Tibial nerve (tissue), 4 donors: ENCODE data around the gene RASGRP3. TPM values are rescaled to one million over a fixed set of nuclear protein-coding genes. Genes with fewer than 3 reads are reported as not detected.

ENCODE experiments used
- DNase-seq, 2 donors: peaks; one replicate each; pipeline ENCODE4 v3.0.0-alpha.2; 2019; ENCODE audit warnings: low spot score in 2 of 2
- H3K27ac ChIP-seq, 4 donors: fragments of 200-600 bp; sonication (generic) in 3 of 4; one replicate each; pipeline ENCODE4 v1.5.1; 2017 to 2019; ENCODE audit warnings: mild to moderate bottlenecking in 1 of 4
- H3K27me3 ChIP-seq, 2 donors: fragments of 200-600 bp; sonication (generic) in 1 of 2; one replicate each; pipeline versions ENCODE4 v1.5.1 to v1.6.0; 2017 to 2019
- H3K36me3 ChIP-seq, 3 donors: fragments of 200-600 bp; sonication (generic); one replicate each; pipeline ENCODE4 v1.5.1; 2018 to 2019
- H3K4me1 ChIP-seq, 4 donors: fragments of 200-600 bp; sonication (generic) in 3 of 4; one replicate each; pipeline ENCODE4 v1.5.1; 2017 to 2019
- H3K4me3 ChIP-seq, 4 donors: fragments of 200-600 bp; sonication (generic) in 3 of 4; one replicate each; pipeline ENCODE4 v1.5.1; 2017 to 2019; ENCODE audit warnings: mild to moderate bottlenecking in 1 of 4, moderate library complexity in 1 of 4
- H3K9me3 ChIP-seq, 4 donors: fragments of 200-600 bp; sonication (generic) in 3 of 4; one replicate each; pipeline ENCODE4 v1.5.1; 2017 to 2019
- EP300 ChIP-seq, 2 donors: sonication (generic); formaldehyde crosslinking; IDR thresholded peaks; one replicate each; pipeline ENCODE4 v1.6.1; 2017; ENCODE audit warnings: antibody characterized with exemption in 2 of 2, mild to moderate bottlenecking in 1 of 2
- POLR2A ChIP-seq, 2 donors: fragments of 450-650 bp; IDR thresholded peaks; one replicate each; pipeline ENCODE4 v1.6.1; 2017; ENCODE audit warnings: antibody characterized with exemption in 2 of 2, mild to moderate bottlenecking in 2 of 2, moderate library complexity in 2 of 2
- WGBS, 2 donors: methylation state at CpG; one replicate each; pipeline ENCODE4 v1.1.5; 2018; 5-methylcytosine and 5-hydroxymethylcytosine counted together
- total RNA-seq, 4 donors: library from RNA; depleted of rRNA; stranded (reverse); fragments of >200 nt; gene quantifications; one replicate each; pipeline ENCODE4 v1.1.0, GENCODE V29; 2016
- TF ChIP-seq, protein P1 (sequence below), 5 experiments: fragments of 200-600 bp in 3 of 5; fragments of 450-650 bp in 2 of 5; sonication (generic) in 3 of 5; IDR thresholded peaks; one replicate each; pipeline ENCODE4 v1.5.1; 2016 to 2019; ENCODE audit warnings: antibody characterized with exemption in 5 of 5, mild to moderate bottlenecking in 3 of 5, moderate library complexity in 2 of 5

The RASGRP3 gene
- total RNA-seq, 4 donors from 2014 or later = 2.4 to 5.4 (median 3.9) TPM

DNA sequence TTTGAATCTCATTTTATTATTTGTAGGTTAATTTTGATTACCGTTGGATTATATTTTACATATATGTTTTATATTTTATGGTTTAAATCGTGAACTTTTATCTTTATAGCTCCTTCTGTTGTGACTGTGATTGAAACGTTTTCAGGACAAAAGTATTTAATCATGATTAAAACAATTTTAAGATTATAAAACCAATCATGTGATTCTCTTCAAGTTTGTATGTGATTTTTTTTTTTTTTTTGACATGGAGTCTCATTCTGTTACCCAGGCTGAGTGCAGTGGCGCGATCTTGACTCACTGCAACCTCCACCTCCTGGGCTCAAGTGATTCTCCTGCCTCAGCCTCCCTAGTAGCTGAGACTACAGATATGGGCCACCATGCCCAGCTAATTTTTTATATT lies 7.2 kb upstream of the RASGRP3 start:
- no peak overlapping the region for H3K27ac ChIP-seq
- no peak overlapping the region for H3K4me3 ChIP-seq
- no peak for DNase-seq
- no peaks in the 10 kb centered on the region for H3K27me3 ChIP-seq
- 94 to 96% methylated on average over 5 of the region's 5 CpGs for WGBS, 2 donors
- H3K9me3 ChIP-seq = no peaks in the 10 kb centered on the region
- H3K4me1 ChIP-seq = no peaks in the 10 kb centered on the region
- no peaks in the 10 kb centered on the region for H3K36me3 ChIP-seq
- TF ChIP-seq POLR2A (IDR thresholded peaks at IDR 0.05) = no peak
- no peak for TF ChIP-seq EP300 (IDR thresholded peaks at IDR 0.05)
- TF ChIP-seq, protein P1, sequence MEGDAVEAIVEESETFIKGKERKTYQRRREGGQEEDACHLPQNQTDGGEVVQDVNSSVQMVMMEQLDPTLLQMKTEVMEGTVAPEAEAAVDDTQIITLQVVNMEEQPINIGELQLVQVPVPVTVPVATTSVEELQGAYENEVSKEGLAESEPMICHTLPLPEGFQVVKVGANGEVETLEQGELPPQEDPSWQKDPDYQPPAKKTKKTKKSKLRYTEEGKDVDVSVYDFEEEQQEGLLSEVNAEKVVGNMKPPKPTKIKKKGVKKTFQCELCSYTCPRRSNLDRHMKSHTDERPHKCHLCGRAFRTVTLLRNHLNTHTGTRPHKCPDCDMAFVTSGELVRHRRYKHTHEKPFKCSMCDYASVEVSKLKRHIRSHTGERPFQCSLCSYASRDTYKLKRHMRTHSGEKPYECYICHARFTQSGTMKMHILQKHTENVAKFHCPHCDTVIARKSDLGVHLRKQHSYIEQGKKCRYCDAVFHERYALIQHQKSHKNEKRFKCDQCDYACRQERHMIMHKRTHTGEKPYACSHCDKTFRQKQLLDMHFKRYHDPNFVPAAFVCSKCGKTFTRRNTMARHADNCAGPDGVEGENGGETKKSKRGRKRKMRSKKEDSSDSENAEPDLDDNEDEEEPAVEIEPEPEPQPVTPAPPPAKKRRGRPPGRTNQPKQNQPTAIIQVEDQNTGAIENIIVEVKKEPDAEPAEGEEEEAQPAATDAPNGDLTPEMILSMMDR (IDR thresholded peaks at IDR 0.05) = no peak

DNA sequence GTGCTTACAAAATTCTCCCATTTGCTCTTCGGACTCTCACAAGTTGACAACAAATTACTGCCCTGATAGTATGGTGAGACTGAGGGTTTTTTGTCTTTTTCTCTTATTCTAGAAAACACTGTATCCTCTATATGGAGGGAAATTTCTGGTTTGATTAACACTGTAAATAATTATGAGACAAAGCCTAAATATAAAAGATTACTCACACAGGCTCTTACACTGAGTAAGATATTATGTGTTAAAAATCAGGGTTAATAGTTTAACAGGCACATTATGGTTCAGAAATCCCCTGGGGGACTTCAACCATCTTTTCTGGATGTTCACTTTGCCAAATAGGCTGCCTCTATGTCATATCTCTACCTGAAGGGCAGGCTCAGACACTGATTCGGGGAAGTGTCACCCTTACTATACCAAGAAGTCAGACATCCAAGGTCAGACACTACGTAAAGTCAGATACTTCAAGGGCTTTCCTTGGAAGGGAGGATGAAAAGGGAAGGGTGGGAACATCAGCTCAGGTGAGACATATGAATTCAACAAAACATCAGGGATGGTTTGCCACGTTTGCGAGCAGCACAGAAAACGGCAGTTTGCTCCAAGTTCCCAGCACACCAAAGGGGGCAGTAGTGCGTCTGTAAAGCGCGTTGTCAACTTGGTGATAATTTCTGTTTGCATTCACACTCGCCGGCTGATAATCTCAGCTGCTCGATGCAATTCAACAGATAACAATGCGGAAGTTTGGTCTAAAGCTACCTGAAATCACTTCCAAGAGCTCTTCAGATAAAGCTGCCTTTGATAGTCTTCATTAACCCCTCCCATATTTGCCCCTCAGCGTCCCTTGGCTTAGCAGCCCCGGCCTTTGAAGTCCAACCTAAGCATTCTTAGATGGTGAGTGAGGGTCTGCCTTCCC lies 972 bp upstream of the RASGRP3 start:
- Histone ChIP-seq H3K27ac (peak overlapping the region; percentile 66 to 91 (median 88)), H3K9me3 (no peaks in the 10 kb centered on the region), H3K36me3 (no peaks in the 10 kb centered on the region), H3K4me3 (peak overlapping the region; percentile 48 to 72 (median 56)), H3K4me1 (peaks cover 0 to 20% (median 3%) of the 10 kb centered on the region in 4 donors), H3K27me3 (no peaks in the 10 kb centered on the region)
- WGBS, 2 donors = 10 to 12% methylated on average over 15 of the region's 15 CpGs
- peak; percentile 49 to 77 for DNase-seq
- TF ChIP-seq POLR2A (IDR thresholded peaks at IDR 0.05) (no peak), EP300 (IDR thresholded peaks at IDR 0.05) (peak in 1 of 2 donors; percentile 22)
- TF ChIP-seq, protein P1 (IDR thresholded peaks at IDR 0.05) = peak; percentile 69 to 87 (median 78)

DNA sequence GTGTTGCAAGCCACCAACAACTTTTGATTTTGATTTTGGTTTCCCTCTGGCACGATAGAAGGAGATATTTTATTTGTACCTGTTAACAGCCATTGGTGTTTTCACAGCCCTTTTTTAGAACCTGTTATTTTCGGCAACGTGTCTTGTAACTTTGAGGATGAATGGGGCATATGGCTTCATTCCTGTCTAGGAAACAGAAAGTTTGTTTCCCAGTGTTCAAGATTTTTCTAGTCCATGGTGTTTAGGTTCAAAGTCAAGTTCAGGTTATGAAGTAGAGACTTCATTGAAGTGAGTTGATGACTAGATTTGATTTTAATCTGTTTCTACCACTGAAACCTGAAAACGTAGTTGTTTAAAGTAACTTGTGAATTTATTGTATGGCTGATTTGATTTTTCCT lies 343 bp downstream of the RASGRP3 start:
- TF ChIP-seq, protein P1 (IDR thresholded peaks at IDR 0.05) = no peak
- TF ChIP-seq EP300 (IDR thresholded peaks at IDR 0.05) (no peak), POLR2A (IDR thresholded peaks at IDR 0.05) (no peak)
- Histone ChIP-seq H3K9me3 (no peaks in the 10 kb centered on the region), H3K27ac (peak overlapping the region; percentile 66 to 91 (median 88)), H3K4me1 (peaks cover 0 to 20% (median 5%) of the 10 kb centered on the region in 4 donors), H3K36me3 (no peaks in the 10 kb centered on the region), H3K27me3 (no peaks in the 10 kb centered on the region), H3K4me3 (peak overlapping the region; percentile 48 to 72 (median 56))
- whole genome bisulfite sequencing, 2 donors = 17 to 19% methylated on average over 4 of the region's 4 CpGs
- no peak for DNase-seq

DNA sequence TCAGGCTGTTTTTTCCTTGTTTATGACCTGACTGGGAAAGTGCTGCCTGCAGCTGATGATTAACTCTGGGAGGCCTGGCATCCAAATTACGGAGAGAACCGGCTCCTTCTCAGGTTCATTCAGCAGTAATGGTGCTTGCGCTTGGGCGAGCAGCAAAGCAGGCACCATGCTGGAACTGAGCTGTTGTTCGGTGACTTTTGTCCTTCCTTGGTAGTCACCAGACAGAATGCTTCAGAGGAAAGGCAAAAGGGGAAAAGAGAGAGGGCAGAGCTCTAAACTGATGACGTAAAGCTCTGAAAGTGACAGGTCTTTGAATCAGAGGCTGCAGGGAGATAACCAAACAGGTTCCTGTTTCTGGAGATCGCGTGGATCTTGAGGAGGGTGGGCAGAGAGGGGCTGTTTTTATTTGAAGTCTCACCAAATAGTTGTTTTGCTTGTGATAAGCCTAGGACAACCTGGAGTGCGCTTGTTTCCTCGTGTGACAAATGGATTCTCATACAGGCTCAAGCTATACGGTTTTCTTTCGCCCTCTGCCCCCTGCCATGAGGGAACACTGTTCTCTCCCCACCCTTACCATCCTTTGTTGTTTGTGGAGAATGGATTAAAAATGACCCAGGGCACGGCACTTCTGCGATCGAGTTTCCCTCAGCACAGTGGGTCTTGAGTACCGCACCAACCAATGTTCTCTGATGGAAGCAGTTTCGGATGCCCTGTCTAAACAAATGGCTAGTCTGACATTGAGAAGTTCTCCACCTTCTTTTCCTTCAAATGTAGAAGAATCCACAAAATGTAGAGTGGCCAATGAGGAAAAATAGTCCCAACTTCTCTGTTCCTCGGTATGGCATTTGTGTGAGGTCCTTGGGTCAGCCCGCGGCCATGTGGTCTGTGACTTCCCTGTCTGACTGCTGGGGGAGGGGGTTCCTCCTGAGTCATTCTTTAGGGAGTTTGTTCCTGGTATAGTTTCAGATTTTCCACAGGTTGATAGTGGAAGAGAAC lies 1.3 kb downstream of the RASGRP3 start:
- TF ChIP-seq POLR2A (IDR thresholded peaks at IDR 0.05) (no peak), EP300 (IDR thresholded peaks at IDR 0.05) (peak in 1 of 2 donors; percentile 45)
- no peaks in the 10 kb centered on the region for H3K9me3 ChIP-seq
- H3K4me1 ChIP-seq = peaks cover 0 to 20% (median 5%) of the 10 kb centered on the region in 4 donors
- no peaks in the 10 kb centered on the region for H3K27me3 ChIP-seq
- peak in 1 of 2 donors; percentile 17 for DNase-seq
- H3K36me3 ChIP-seq = no peaks in the 10 kb centered on the region
- H3K27ac ChIP-seq = peak overlapping the region in 3 of 4 donors; percentile 88 to 91 (median 89)
- 76 to 85% methylated on average over 20 of the region's 20 CpGs for WGBS, 2 donors
- peak overlapping the region in 2 of 4 donors; percentile 62 to 72 for H3K4me3 ChIP-seq

DNA sequence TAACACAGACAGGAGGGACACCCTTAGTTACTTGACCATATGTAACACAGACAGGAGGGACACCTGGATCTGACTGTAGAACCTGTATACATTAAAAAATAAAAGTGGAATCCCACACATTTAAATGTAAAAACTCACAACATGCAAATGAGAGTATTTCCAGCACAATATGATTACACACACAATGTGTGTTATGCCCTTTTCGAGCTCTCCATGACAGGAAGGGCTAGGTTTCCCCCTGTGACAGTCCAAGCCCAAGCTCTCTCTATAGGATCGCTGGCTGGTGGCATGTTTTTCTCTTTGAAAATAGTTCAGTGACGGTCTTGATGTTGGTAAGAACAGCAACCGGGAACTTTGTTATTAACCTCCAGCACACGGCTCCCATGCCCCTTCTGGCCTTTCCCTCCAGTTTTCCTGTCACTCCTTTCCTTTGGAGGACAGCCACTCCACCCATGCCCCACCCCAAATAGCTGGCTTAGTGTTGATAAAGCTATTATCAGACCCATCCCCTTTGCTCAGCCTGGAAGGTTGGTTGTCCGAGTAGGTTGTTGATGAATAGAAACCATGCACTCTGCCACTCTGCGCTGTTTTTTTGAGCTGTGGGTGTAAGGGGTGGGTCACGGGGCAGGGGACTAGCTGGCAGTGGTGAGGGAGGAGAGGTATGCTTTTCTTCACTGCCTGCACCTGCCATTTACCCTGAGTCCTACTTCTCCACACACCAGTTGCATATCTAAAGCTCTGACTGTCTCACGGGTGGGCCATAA lies 2.7 kb downstream of the RASGRP3 start:
- peaks cover 0 to 28% (median 7%) of the 10 kb centered on the region in 4 donors for H3K4me1 ChIP-seq
- H3K36me3 ChIP-seq = no peaks in the 10 kb centered on the region
- no peak for TF ChIP-seq EP300 (IDR thresholded peaks at IDR 0.05)
- TF ChIP-seq, protein P1 (IDR thresholded peaks at IDR 0.05) = no peak
- no peak for TF ChIP-seq POLR2A (IDR thresholded peaks at IDR 0.05)
- peak overlapping the region in 1 of 4 donors; percentile 72 for H3K4me3 ChIP-seq
- H3K27ac ChIP-seq = no peak overlapping the region
- no peaks in the 10 kb centered on the region for H3K27me3 ChIP-seq
- WGBS, 2 donors = 67 to 78% methylated on average over 9 of the region's 9 CpGs
- no peaks in the 10 kb centered on the region for H3K9me3 ChIP-seq
- DNase-seq = no peak
